ENCODE data around the gene PFKFB1.
A peak's percentile ranks its signal among the peaks of the same experiment; 100 is the strongest.

The PFKFB1 gene

DNA sequence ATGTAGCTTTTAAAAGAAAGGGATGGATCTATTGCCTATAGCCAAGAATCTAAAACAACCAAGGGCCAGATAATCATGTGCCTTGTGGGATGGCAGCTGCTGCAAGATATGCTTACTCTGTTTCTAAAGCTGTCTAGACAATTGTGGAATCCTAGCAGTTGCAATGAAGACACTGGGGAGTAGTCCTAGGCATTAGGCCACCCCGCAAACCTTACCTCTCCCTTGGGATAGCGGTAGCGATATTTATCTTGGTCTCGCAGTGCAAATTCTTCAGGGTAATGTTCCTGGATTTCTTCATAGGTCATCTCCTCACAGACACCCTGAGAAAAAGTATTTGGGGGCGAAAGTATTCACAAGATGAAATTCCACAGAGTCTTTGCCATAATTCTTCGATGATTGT is 48.8 kb downstream of the PFKFB1 start:
- Mint-ChIP-seq H3K27ac (no peak overlapping the region), H3K4me1 (no peaks in the 10 kb centered on the region), H3K36me3 (no peaks in the 10 kb centered on the region)

DNA sequence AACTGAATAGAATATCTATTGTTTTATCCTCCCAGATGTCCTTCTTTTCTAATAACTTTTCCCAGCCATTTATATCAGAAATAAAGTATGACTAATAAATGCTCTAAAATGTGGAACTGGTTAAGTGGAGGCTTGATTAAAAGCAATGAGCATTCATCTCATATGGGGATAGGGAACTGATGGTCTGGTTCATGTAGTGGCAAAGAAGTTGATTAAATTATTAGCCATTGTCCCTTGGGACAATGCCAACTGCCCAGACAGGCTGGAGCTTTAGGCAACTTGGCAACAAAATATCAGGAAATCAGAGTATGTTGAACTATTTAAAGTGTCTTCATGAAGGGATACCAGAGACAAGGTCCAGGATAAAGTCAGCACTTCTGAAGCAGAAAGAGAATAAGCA is 49.2 kb downstream of the PFKFB1 start:
- Mint-ChIP-seq H3K9me3 (no peaks in the 10 kb centered on the region), H3K36me3 (no peaks in the 10 kb centered on the region), H3K27me3 (no peaks in the 10 kb centered on the region), H3K27ac (no peak overlapping the region), H3K4me1 (no peaks in the 10 kb centered on the region), H3K4me3 (no peak overlapping the region)

More for the DNA sequence above, 48.8 kb downstream of the PFKFB1 start:
- Mint-ChIP-seq H3K4me3 (no peak overlapping the region), H3K9me3 (no peaks in the 10 kb centered on the region), H3K27me3 (no peaks in the 10 kb centered on the region)

DNA sequence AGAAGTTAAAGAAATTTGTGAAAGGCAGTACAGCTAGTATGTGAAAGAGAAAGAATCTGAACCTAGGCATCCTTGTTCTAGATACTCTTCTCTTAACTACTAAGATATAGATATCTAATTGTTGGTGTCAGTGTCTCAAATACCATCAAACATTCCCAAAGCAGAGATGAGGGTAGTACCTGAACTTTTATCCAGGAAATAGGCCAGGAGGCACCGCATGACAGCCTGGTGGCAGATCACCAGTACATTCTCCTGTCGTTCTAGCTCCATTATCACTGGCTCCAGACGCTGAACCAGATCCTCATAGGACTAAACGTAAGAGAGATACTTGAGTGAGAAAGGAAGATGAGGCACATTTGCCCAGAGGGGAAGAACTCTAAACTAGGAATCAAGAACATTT is 56.6 kb downstream of the PFKFB1 start:
- Mint-ChIP-seq H3K36me3 (no peaks in the 10 kb centered on the region), H3K27me3 (no peaks in the 10 kb centered on the region)

DNA sequence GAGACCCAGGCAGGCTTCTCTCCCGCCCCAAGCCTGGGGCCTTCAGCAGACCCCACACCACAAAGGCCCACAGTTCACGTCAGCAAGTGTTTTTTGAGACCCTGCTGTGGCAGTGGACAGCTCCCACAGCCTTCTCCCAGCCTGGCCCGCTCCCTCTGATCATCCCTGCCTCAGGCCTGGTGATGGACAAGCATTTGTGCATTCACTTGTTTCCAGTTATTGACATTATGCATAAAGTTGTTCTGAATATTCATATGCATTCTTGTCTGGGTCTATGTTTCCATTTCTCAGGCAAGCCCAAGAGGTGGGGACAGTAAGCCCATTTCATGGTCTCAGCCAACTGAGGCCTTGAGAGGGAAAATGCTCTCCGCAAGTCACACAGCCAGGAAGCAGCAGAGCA is 58.7 kb downstream of the PFKFB1 start:
- H3K9me3 Mint-ChIP-seq = no peaks in the 10 kb centered on the region
- H3K36me3 Mint-ChIP-seq = no peaks in the 10 kb centered on the region
- no peak overlapping the region for H3K4me3 Mint-ChIP-seq
- no peaks in the 10 kb centered on the region for H3K27me3 Mint-ChIP-seq
- H3K4me1 Mint-ChIP-seq = no peaks in the 10 kb centered on the region
- H3K27ac Mint-ChIP-seq = no peak overlapping the region

More for the DNA sequence above, 56.6 kb downstream of the PFKFB1 start:
- H3K4me1 Mint-ChIP-seq = no peaks in the 10 kb centered on the region
- no peak overlapping the region for H3K27ac Mint-ChIP-seq
- no peak overlapping the region for H3K4me3 Mint-ChIP-seq
- no peaks in the 10 kb centered on the region for H3K9me3 Mint-ChIP-seq

DNA sequence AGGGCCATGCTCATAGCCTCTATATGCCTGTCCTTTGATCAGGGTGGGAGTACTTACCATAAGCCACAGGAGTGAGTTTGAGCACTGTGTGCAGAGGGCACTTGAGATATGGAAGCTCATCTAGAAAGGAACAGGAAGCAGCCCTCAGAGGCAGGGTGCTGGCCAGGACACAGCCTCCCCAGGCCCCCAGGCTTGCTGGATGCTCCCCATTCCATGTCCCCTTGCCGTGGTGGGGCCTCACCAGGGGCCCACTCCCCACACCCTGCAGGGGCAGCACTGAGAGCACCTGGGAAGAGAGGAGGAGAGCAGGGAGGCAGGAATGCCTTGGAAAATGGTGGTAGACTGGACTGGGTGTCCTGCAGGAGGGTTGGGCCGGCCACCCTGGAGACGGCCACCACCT is 59.1 kb downstream of the PFKFB1 start:
- Mint-ChIP-seq H3K4me3 (no peak overlapping the region), H3K4me1 (no peaks in the 10 kb centered on the region), H3K9me3 (no peaks in the 10 kb centered on the region), H3K27ac (no peak overlapping the region), H3K27me3 (no peaks in the 10 kb centered on the region), H3K36me3 (no peaks in the 10 kb centered on the region)

DNA sequence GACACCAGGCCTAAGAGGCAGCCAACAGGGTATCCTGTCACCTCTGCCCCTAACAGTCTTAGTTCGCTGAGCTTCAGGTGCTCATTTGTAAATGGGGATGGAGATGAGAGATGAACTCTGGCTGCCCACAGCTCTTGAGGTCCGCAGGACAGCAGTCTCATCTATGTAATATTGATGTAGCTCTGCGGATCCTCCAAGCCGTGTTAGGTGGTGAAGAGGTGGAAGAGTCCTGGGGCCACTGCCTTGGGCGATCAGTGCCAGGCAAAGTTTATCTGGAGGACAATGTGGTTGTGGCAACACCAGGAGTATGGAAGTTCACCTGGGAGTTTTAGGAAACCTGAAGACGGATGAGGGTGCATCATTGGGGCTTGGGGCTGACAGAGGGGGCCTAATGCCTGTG is 59.9 kb downstream of the PFKFB1 start:
- H3K4me1 Mint-ChIP-seq = no peaks in the 10 kb centered on the region
- H3K27me3 Mint-ChIP-seq = no peaks in the 10 kb centered on the region
- no peak overlapping the region for H3K27ac Mint-ChIP-seq
- no peaks in the 10 kb centered on the region for H3K9me3 Mint-ChIP-seq
- H3K36me3 Mint-ChIP-seq = no peaks in the 10 kb centered on the region
- no peak overlapping the region for H3K4me3 Mint-ChIP-seq

DNA sequence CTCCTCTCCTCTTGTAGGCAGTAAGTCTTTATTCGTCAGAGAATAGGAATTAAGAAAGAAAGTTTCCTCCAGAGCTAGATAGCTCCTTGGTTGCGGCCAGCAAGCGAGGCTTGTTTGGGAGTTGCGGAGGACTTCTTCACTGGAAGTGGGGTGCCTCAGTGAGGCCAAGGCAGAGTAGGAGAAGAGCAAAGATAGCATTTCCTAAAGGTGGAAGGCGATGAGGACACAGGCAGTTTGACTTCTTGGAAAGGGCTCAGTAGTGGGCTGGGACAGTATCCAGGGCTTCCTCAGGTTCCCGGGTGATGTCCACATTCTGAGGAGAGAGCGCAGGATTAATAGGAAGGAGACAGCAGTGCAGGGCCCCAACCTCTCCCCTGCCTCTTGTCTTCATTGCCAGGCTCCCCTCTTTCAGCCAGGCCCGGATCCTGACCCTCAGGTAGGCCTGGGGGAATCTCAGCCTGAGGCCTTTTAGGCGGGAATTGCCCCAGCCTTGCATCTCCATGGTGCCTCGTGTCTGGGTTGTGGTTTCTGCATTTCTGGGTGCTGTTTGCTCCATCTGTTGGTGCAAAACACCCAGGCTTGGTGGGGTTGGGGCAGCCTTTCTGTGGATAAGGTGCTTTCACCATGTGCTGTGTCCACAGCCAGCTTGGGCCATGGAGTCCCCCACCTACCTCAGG is 60.7 kb downstream of the PFKFB1 start:
- Mint-ChIP-seq H3K27ac (no peak overlapping the region), H3K9me3 (no peaks in the 10 kb centered on the region), H3K36me3 (no peaks in the 10 kb centered on the region), H3K4me3 (no peak overlapping the region), H3K4me1 (no peaks in the 10 kb centered on the region), H3K27me3 (no peaks in the 10 kb centered on the region)

DNA sequence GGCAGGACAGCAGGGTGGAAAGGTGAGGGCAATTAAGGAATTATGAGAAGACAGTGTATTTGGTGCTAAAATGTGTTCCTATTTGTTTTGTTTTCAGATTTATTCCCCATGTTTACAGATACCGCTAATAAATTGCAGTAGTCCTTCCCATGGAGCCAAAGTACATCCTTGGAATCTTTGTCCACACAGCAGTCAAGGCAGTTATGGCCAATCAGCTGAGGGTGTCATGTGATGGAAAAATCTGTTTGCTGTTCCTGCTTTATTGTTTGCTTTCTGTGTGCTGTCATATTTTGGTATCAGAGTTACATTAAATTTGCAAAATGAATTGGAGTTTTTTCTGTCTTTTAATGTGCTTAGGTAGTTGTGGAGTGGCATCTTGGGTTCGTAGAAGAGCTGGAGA is 62.9 kb downstream of the PFKFB1 start:
- Mint-ChIP-seq H3K9me3 (no peaks in the 10 kb centered on the region), H3K27ac (no peak overlapping the region), H3K27me3 (no peaks in the 10 kb centered on the region)

DNA sequence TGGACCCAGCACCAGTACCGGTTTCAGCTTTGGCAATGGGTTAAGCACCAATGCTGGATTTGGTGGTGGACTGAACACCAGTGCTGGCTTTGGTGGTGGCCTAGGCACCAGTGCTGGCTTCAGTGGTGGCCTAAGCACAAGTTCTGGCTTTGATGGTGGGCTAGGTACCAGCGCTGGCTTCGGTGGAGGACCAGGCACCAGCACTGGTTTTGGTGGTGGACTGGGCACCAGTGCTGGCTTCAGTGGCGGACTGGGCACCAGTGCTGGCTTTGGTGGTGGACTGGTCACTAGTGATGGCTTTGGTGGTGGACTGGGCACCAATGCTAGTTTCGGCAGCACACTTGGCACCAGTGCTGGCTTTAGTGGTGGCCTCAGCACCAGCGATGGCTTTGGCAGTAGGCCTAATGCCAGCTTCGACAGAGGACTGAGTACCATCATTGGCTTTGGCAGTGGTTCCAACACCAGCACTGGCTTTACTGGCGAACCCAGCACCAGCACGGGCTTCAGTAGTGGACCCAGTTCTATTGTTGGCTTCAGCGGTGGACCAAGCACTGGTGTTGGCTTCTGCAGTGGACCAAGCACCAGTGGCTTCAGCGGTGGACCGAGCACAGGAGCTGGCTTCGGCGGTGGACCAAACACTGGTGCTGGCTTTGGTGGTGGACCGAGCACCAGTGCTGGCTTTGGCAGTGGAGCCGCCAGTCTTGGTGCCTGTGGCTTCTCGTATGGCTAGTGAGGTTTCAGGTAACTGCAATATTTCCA is 63.5 kb downstream of the PFKFB1 start:
- H3K27ac Mint-ChIP-seq = no peak overlapping the region
- H3K27me3 Mint-ChIP-seq = no peaks in the 10 kb centered on the region
- no peak overlapping the region for H3K4me3 Mint-ChIP-seq
- H3K4me1 Mint-ChIP-seq = no peaks in the 10 kb centered on the region
- H3K36me3 Mint-ChIP-seq = no peaks in the 10 kb centered on the region
- no peaks in the 10 kb centered on the region for H3K9me3 Mint-ChIP-seq

More for the DNA sequence above, 62.9 kb downstream of the PFKFB1 start:
- H3K4me1 Mint-ChIP-seq = no peaks in the 10 kb centered on the region
- no peak overlapping the region for H3K4me3 Mint-ChIP-seq
- H3K36me3 Mint-ChIP-seq = no peaks in the 10 kb centered on the region

DNA sequence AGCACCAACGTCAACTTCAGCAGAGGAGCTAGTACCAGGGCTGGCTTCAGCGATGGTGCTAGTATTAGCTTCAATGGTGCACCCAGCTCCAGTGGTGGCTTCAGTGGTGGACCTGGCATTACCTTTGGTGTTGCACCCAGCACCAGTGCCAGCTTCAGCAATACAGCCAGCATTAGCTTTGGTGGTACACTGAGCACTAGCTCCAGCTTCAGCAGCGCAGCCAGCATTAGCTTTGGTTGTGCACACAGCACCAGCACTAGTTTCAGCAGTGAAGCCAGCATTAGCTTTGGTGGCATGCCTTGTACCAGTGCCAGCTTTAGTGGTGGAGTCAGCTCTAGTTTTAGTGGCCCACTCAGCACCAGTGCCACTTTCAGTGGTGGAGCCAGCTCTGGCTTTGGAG is 65.1 kb downstream of the PFKFB1 start:
- Mint-ChIP-seq H3K4me3 (no peak overlapping the region), H3K27me3 (no peaks in the 10 kb centered on the region), H3K27ac (no peak overlapping the region), H3K36me3 (no peaks in the 10 kb centered on the region), H3K4me1 (no peaks in the 10 kb centered on the region), H3K9me3 (no peaks in the 10 kb centered on the region)

DNA sequence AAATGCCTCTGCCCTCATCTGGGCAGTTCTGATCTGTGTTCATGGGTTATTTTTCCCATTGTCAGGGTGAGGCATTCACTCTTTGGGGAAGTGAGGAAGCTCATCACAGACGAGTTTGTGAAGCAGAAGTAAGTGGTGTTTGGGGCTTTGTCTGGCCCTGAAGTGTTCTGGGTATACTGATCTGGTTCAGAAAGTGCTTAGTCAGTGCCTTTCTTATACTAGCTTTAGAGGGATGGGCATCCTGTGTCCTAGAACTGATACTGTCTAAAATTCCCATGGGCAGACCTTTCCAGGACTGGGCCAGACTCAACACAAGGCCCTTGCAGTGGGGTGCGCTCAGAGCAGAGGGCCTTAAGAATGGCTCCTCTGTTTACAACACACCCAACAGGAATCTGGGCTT is 67.0 kb downstream of the PFKFB1 start:
- Mint-ChIP-seq H3K4me3 (no peak overlapping the region), H3K4me1 (peaks cover 5% of the 10 kb centered on the region), H3K9me3 (no peaks in the 10 kb centered on the region), H3K36me3 (no peaks in the 10 kb centered on the region), H3K27me3 (no peaks in the 10 kb centered on the region), H3K27ac (no peak overlapping the region)

DNA sequence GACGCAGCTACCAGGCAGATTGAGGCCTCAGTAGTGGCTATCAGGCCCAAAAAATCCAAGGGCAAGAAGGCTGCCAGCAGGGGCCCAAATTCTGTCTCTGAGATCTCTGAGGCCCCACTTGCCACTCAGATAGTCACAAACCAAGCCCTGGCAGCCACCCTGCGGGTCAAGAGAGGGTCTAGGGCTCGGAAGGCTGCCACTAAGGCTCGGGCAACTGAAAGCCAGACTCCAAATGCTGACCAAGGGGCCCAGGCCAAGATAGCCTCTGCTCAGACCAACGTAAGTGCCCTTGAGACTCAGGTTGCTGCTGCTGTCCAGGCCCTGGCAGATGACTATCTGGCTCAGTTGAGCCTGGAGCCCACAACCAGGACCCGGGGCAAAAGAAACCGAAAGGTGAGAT is 70.6 kb downstream of the PFKFB1 start:
- no peaks in the 10 kb centered on the region for H3K9me3 Mint-ChIP-seq
- H3K27ac Mint-ChIP-seq = no peak overlapping the region
- H3K27me3 Mint-ChIP-seq = no peaks in the 10 kb centered on the region
- H3K4me1 Mint-ChIP-seq = peaks cover 22% of the 10 kb centered on the region
- no peaks in the 10 kb centered on the region for H3K36me3 Mint-ChIP-seq
- H3K4me3 Mint-ChIP-seq = no peak overlapping the region

DNA sequence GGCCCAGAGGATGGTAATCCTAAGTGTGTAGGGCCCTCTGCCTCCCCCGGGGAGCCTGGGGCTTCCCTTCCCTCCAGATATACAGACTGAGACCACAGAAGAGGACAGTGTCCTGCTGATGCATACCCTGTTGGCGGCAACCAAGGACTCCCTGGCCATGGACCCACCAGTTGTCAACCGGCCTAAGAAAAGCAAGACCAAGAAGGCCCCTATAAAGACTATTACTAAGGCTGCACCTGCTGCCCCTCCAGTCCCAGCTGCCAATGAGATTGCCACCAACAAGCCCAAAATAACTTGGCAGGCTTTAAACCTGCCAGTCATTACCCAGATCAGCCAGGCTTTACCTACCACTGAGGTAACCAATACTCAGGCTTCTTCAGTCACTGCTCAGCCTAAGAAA is 71.4 kb downstream of the PFKFB1 start:
- H3K4me1 Mint-ChIP-seq = peaks cover 22% of the 10 kb centered on the region
- H3K4me3 Mint-ChIP-seq = peak overlapping the region; percentile 92
- no peaks in the 10 kb centered on the region for H3K9me3 Mint-ChIP-seq
- H3K36me3 Mint-ChIP-seq = no peaks in the 10 kb centered on the region
- H3K27me3 Mint-ChIP-seq = no peaks in the 10 kb centered on the region
- no peak overlapping the region for H3K27ac Mint-ChIP-seq

DNA sequence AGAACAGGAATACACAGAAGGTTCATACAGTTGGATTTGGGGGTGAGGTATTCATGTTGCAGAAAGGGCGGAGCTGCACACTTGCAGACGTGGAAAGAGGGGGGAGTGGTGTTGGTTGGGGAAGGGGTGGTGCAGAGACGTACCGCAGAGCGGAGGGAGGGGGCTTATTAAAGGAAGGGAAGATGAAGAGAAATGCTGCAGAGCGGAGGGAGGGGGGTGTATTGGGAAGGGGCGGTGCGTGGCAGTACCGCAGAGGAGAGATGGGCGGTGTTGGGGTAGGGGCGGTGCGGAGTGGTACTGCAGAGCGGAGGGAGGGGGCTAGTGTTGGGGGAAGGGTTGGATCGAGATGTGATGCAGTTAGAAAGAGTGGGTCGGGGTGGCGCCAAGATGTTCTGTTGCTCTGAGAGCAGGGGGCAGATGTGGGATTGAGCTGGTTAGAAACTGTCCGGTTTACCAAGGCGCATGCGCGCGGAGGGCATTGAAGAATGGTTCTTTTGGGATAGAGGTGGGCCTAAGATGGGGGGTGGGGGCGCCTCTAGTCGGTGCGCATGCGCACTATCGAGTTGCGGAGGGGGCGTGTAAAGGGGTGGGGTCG is 72.5 kb downstream of the PFKFB1 start:
- Mint-ChIP-seq H3K27ac (peak overlapping the region; percentile 35), H3K27me3 (no peaks in the 10 kb centered on the region), H3K36me3 (no peaks in the 10 kb centered on the region), H3K9me3 (no peaks in the 10 kb centered on the region), H3K4me1 (peaks cover 22% of the 10 kb centered on the region), H3K4me3 (peak overlapping the region; percentile 92)

DNA sequence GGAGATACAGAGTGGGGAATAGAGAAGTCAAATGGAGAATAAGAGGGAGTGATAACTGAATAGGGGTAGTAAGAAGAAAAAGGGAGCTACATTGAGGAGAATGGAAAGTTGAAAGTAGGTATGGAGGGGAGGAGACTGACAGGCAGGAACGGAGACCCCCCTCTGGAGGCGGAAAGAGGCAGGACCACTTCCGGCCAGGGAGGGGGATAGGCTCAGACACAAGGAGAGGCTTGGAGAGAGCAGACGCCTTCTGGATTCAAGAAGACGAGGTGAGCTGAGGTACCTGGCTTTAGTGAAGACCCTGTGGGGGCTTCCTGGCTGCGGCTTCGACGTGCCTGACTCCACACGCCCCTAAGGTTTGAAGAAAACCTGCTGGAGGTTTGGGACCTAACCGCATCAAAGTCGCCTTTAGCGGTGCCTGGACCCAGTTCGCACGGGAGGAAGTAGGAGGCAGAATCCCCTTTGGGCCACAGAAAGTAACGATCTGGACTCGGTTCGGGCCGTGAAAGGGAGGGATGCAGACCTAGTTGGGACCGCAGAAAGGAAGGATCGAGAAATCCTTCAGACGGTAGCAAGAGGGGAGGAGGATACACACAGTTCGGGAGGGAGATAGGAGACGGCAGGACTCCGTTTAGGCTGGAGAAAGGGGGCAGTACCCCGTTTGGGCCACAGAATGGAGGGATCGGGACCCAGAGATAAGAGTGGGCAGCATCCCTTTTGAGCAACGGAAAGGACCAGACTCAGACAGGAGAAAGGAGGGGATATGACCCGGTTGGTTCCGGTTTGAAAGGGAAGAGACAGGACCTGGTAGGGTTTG is 73.2 kb downstream of the PFKFB1 start, which contains the start of gene TRO:
TRO (plus strand) TSS at position 215 of the 817 bp plus-strand sequence. CDS start 1,423 bp downstream, outside the sequence.
- Mint-ChIP-seq H3K9me3 (no peaks in the 10 kb centered on the region), H3K27ac (peak within 1 kb of the TSS; percentile 35), H3K4me1 (peaks cover 22% of the 10 kb centered on the region), H3K36me3 (no peaks in the 10 kb centered on the region), H3K4me3 (peak within 1 kb of the TSS; percentile 92), H3K27me3 (no peaks in the 10 kb centered on the region)
